Measurements from ENCODE around the gene BCORL1.

The BCORL1 gene

GRCh38 chrX:130093271-130093670, 110.8 kb downstream of the BCORL1 start:
- DNase-seq (ENCODE audit: low spot score) = no peak

- no peak for DNase-seq (ENCODE audit: low spot score)
Observed at GRCh38 chrX:130094696-130095095, 112.3 kb downstream of the BCORL1 start.

- DNase-seq (ENCODE audit: low spot score) = no peak
Observed at GRCh38 chrX:130095249-130096030, 113.0 kb downstream of the BCORL1 start.

GRCh38 chrX:130097507-130098209, 115.2 kb downstream of the BCORL1 start:
- no peak for DNase-seq (ENCODE audit: low spot score)

GRCh38 chrX:130098210-130098552, 115.7 kb downstream of the BCORL1 start:
- no peak for DNase-seq (ENCODE audit: low spot score)

GRCh38 chrX:130100180-130100579, 117.7 kb downstream of the BCORL1 start:
- DNase-seq (ENCODE audit: low spot score) = no peak

- DNase-seq (ENCODE audit: low spot score) = no peak
Observed at GRCh38 chrX:130103605-130104004, 121.2 kb downstream of the BCORL1 start.

- DNase-seq (ENCODE audit: low spot score) = no peak
Observed at GRCh38 chrX:130105244-130105643, 122.8 kb downstream of the BCORL1 start.

GRCh38 chrX:130106071-130106470, 123.6 kb downstream of the BCORL1 start:
- no peak for DNase-seq (ENCODE audit: low spot score)

Data from ecto neural progenitor cell (in vitro differentiated cells).